CD4-positive, alpha-beta T cell treated with Interleukin-15 for 1 hour (primary cell): Measurements from ENCODE around the gene NSD2.
"Not testable (repeated sequence)": the region's sequence is repeated elsewhere in the genome, so short reads cannot be mapped to it uniquely, and the experiment has no call there.

Experiments
- DNase-seq: peaks from one replicate; pipeline ENCODE4 v3.0.0-alpha.2; 2020

The NSD2 gene

GRCh38 chr4:1900624-1901023 is 29.4 kb downstream of the NSD2 start:
- no peak for DNase-seq

DNA sequence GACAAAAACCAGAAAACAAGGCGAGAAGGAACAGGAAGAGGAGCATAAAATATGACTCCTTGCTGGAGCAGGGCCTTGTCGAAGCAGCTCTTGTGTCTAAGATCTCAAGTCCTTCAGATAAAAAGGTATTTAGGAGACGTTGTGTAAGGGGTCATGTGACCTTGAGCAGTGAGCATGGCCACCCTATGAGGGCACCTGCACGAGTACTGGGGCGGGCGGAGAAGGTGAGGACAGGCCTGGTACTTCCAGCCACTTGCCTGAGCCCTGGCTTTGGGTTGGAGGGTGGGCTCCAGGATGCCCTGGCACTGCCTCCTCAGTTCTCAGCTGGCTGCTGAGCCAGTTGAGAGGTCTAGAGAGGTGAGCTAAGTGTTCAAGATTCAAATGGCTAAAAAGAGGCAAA is 29.9 kb downstream of the NSD2 start:
- no peak for DNase-seq

DNA sequence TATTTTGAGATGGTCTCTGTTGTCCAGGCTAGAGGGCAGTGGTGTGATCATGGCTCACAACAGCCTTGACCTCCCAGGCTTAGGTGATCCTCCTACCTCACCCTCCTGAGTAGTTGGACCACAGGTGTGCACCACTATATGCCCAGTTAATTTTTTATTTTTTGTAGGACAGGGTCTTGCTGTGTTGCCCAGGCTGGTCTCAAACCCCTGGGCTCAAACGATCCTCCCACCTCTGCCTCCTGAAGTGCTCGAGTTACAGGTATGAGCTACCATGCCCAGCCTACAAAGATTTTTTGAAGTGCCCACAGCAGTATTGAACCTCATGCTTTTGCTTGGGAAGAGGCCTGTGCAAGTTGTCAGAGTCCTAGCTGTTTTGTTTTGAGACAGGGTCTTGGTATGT is 31.1 kb downstream of the NSD2 start:
- no peak for DNase-seq

- no peak for DNase-seq
These were observed 31.8 kb downstream of the NSD2 start for GRCh38 chr4:1903035-1903434.

- no peak for DNase-seq
These were observed 32.8 kb downstream of the NSD2 start for GRCh38 chr4:1904042-1904441.

- DNase-seq = no peak
These were observed 36.8 kb downstream of the NSD2 start for GRCh38 chr4:1907848-1908525.

GRCh38 chr4:1909696-1910095 is 38.5 kb downstream of the NSD2 start:
- DNase-seq = not testable (repeated sequence)

GRCh38 chr4:1910643-1911042 is 39.5 kb downstream of the NSD2 start:
- no peak for DNase-seq

GRCh38 chr4:1911316-1911715 is 40.1 kb downstream of the NSD2 start:
- DNase-seq = not testable (repeated sequence)

- no peak for DNase-seq
These were observed 51.6 kb downstream of the NSD2 start for GRCh38 chr4:1922821-1923220.

- DNase-seq = no peak
These were observed 56.5 kb downstream of the NSD2 start for GRCh38 chr4:1927675-1928074.

DNA sequence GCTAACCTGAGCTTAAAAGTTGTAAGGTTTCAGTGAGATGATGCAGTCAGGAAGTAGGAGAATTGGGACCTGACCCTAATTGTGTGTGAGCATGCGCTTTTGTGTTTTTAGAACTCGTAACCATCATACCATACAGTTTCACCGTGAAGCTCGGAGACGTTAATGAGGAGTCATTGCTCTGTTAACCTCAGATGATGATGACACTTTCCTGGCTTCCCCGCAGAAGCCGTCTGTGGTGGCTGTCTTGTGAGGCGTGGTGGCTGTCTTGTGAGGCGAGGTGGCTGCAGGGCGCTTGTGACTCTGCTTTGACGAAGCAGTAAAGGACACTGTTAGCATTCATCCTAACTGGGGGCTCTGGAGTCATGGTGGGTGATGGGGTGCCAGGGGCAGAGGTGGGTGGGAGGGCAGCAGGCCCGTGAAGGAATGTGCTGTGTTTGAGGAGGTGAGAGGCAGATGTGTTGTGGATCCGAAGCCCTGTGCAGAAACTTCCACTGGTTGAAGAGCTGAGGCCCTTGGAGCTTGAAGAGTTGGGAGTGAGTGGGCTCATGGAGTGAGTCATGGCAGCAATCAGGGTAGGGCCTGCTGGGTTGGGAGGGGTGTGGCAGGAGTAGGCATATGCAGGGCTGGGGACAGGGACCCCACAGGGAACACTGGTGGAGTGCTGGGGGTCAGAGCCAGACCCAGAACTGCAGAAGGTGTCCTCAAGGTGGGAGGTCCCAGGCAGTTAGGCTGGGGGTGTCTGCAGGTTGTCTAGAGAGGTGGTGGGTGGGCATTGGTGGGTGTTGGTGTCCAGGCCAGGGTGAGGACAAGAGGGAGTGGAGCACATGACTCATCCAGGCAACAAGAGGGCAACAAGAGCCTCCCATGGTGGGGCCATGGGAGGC is 57.4 kb downstream of the NSD2 start:
- DNase-seq = no peak

- DNase-seq = no peak
These were observed 61.5 kb downstream of the NSD2 start for GRCh38 chr4:1932736-1933135.

DNA sequence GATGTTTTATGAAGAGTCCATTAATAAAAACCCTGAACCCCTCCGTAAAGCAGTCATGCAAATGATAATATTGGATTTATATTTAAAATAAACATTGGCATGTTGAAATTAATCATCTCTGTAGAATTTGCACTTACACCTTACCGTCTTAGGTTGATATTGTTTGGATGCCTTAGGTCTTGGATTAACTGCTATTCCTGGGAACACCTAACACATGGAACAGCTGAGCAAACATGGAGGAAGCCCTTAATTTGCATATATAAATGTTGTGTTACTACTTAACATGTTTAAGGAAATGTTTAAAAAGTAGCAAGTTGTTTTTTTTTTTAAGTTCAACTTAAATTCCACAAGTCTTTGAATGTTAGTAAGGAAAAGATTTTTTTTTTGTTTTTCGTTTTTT is 62.5 kb downstream of the NSD2 start:
- no peak for DNase-seq

- DNase-seq = no peak
These were observed 66.4 kb downstream of the NSD2 start for GRCh38 chr4:1937550-1937949.

GRCh38 chr4:1938027-1938426 is 66.8 kb downstream of the NSD2 start:
- DNase-seq = no peak

DNA sequence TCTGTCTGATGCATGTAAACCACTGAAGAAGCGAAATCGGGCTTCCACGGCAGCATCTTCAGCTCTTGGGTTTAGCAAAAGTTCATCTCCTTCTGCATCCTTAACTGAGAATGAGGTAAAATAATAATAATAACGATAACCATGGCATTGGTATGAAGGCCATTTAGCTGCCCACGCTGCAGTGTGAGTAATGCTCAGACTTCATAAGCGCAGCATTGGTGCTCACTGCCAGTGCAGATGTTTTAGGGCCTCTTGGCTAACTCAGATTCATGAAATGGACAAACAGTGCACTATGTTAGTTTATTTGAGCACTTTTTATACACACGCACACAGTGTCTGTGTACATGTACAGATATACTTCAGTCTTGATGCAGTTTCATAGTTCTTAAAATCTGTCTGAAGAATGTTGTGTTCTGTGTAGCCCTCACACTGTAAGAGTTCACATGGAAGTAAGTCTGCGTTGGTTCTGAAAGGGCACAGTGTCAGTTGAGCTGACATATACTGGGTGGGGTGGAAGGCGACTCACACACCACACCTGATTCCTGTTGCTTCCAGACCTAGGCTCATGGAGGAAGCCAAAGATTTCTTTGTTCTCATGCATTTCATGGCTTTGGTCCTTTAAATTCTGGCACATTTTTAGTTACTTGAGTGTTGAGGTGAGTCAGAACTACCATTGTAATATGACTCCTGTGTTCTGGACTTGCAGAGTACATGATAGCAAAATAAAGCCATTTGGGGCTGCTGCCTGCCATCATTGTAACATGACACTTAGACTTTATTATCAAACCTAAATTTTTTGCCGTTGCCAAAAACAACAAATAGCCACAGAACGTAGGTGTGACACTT is 68.7 kb downstream of the NSD2 start:
- no peak for DNase-seq

- DNase-seq = no peak
These were observed 69.4 kb downstream of the NSD2 start for GRCh38 chr4:1940566-1940965.

DNA sequence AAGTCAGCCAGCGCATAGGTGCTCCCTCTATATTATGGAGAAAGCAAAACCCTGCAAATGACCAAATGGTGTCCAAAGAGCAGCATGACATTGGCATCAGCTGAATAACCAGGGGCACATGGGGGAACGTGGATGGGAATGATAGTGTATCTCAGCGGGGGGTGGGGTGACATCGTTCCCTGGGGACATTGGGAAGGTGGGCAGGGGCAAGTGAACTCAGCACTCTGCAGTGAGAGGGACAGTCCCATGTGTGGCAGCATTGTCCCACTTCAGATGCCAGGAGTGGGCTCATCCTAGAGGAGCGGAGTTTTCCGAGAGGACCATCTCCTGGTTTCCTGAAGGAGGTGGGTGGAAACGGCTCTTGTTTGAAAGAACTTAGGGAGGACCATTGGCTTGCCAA is 72.7 kb downstream of the NSD2 start:
- DNase-seq = no peak

GRCh38 chr4:1945124-1945895 is 74.1 kb downstream of the NSD2 start:
- DNase-seq = no peak

DNA sequence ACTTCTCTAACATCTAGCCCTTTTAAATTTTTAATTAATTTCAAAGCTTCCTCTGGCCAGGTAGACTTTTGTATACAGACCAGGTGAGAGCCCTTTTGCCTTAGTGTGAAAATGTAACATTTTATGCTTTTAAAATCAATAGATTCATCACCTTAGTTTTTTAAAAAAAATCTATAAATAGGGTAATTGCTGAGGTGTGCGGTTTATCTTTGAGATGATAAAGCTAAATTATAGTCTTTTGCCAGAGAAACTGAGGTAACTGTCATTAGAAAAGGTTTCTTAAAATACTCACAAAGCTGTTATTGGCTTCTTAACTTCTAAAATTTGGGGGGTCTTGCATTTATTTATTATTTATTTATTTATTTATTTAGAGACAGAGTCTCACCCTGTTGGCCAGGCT is 74.7 kb downstream of the NSD2 start:
- DNase-seq = no peak

GRCh38 chr4:1948232-1948631 is 77.0 kb downstream of the NSD2 start:
- DNase-seq = no peak
